HG02981 (cell line): Measurements from ENCODE around the gene STYX.

Source experiments
- ATAC-seq: cut with Tn5 transposase; IDR thresholded peaks from one replicate; pipeline ENCODE4 v1.9.1; 2021; ENCODE audit warnings: mild to moderate bottlenecking, moderate library complexity; ENCODE audit not compliant: unreplicated experiment

Gene STYX

GRCh38 chr14:52729925-52730708, at the start of gene STYX:
STYX (plus strand) TSS chr14:52730166; CDS start chr14:52730475, 309 bp downstream.
- peak; percentile 94 for ATAC-seq

GRCh38 chr14:52683985-52684520, 45.9 kb upstream of the STYX start:
- no peak for ATAC-seq

- ATAC-seq: no peak
Observed at GRCh38 chr14:52686176-52686575, 43.8 kb upstream of the STYX start.

GRCh38 chr14:52690983-52691760, 38.8 kb upstream of the STYX start:
- ATAC-seq: no peak

GRCh38 chr14:52692248-52692962, 37.6 kb upstream of the STYX start:
- no peak for ATAC-seq

- ATAC-seq: no peak
Observed at GRCh38 chr14:52693036-52693435, 36.9 kb upstream of the STYX start.

GRCh38 chr14:52693532-52693931, 36.4 kb upstream of the STYX start:
- no peak for ATAC-seq

- peak; percentile 48 for ATAC-seq
Observed at GRCh38 chr14:52694761-52695480, 35.0 kb upstream of the STYX start.

GRCh38 chr14:52695481-52696091, 34.4 kb upstream of the STYX start, which contains the start of gene ERO1A:
ERO1A (minus strand) TSS chr14:52695558; CDS start chr14:52695481, 77 bp downstream.
- peak; percentile 67 for ATAC-seq

- ATAC-seq: no peak
Observed at GRCh38 chr14:52700701-52701172, 29.2 kb upstream of the STYX start.

- no peak for ATAC-seq
Observed at GRCh38 chr14:52701223-52701622, 28.7 kb upstream of the STYX start.

- no peak for ATAC-seq
Observed at GRCh38 chr14:52703225-52703624, 26.7 kb upstream of the STYX start.

GRCh38 chr14:52703664-52704063, 26.3 kb upstream of the STYX start:
- ATAC-seq: no peak

- no peak for ATAC-seq
Observed at GRCh38 chr14:52706286-52706685, 23.7 kb upstream of the STYX start.

GRCh38 chr14:52706724-52707706, 23.0 kb upstream of the STYX start, which contains the start of gene PSMC6:
PSMC6 (plus strand) TSS chr14:52707200; CDS start chr14:52707220, 20 bp downstream.
- ATAC-seq: peak; percentile 97

- no peak for ATAC-seq
Observed at GRCh38 chr14:52711666-52712065, 18.3 kb upstream of the STYX start.

GRCh38 chr14:52716155-52716554, 13.8 kb upstream of the STYX start:
- no peak for ATAC-seq

GRCh38 chr14:52723514-52724359, 6.2 kb upstream of the STYX start:
- no peak for ATAC-seq
